IgD-negative memory B cell (primary cell): ENCODE measurements around the gene SLC22A2. TPM values are rescaled to one million over a fixed set of nuclear protein-coding genes. Genes with fewer than 3 reads are reported as not detected.

Experiments
- polyA plus RNA-seq: library from polyadenylated mRNA; unstranded; fragments of 300-500 nt; fragmentation: Illumina TruSeq; gene quantifications from one replicate; pipeline ENCODE4 v1.2.3, GENCODE V29; 2021

Gene SLC22A2
- polyA plus RNA-seq, 1 donor from 2014 or later: not detected

Other genes starting within 250 kb of the SLC22A2 start
- 0.18 TPM for gene SLC22A1, start 137.0 kb downstream of the SLC22A2 start, polyA plus RNA-seq
- gene SLC22A3, start 89.6 kb upstream of the SLC22A2 start, polyA plus RNA-seq: not detected